ENCODE results near the gene KPNB1. TPM values are rescaled to one million over a fixed set of nuclear protein-coding genes. Genes with fewer than 3 reads are reported as not detected.

Gene KPNB1
- total RNA-seq, 2 experiments from 2014 or later: 232 to 453 TPM

DNA sequence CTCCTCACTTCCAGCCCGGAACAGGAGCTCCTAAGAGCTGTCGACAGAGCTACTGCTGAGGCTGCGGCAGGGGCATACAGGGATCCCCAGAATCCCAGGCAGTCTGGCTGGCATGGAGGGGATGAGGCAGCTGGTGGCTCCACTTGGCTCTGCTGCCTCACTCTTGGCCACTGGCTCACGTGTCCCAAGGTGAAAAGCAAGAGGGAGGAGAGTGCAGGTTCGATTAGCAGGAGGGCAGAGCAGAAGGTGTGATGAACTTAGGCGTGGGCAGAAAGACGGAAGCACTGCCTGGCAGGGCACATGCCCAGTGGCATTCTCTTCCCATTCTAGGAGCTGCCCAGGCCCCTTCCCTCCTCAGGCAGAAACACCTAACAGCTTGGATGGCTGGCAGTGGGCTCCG lies 72.0 kb downstream of the KPNB1 start:
- intact Hi-C loops (cut with micrococcal nuclease; ENCODE audit: unreplicated experiment): no loop called here
- Histone ChIP-seq H3K36me3 (ENCODE audit: insufficient read depth, low read length) (no peaks in the 10 kb centered on the region), H4K20me1 (ENCODE audit: insufficient read depth, low read length) (no peaks in the 10 kb centered on the region), H3K4me2 (ENCODE audit: low read length) (no peak overlapping the region), H3K4me1 (ENCODE audit: insufficient read depth, low read length, poor library complexity, severe bottlenecking) (no peaks in the 10 kb centered on the region), H3K4me3 (ENCODE audit: low read depth, low read length, poor library complexity, severe bottlenecking) (no peak overlapping the region), H3K79me2 (ENCODE audit: insufficient read depth, low read depth, low read length) (no peaks in the 10 kb centered on the region), H2AFZ (ENCODE audit: low read length) (no peak overlapping the region), H3K27ac (ENCODE audit: low read depth, low read length, poor library complexity, severe bottlenecking) (no peak overlapping the region), H3K9me3 (ENCODE audit: low read length) (no peaks in the 10 kb centered on the region), H3K9me2 (ENCODE audit: insufficient read depth, low read length) (no peaks in the 10 kb centered on the region)
- TF ChIP-seq, protein P1, sequence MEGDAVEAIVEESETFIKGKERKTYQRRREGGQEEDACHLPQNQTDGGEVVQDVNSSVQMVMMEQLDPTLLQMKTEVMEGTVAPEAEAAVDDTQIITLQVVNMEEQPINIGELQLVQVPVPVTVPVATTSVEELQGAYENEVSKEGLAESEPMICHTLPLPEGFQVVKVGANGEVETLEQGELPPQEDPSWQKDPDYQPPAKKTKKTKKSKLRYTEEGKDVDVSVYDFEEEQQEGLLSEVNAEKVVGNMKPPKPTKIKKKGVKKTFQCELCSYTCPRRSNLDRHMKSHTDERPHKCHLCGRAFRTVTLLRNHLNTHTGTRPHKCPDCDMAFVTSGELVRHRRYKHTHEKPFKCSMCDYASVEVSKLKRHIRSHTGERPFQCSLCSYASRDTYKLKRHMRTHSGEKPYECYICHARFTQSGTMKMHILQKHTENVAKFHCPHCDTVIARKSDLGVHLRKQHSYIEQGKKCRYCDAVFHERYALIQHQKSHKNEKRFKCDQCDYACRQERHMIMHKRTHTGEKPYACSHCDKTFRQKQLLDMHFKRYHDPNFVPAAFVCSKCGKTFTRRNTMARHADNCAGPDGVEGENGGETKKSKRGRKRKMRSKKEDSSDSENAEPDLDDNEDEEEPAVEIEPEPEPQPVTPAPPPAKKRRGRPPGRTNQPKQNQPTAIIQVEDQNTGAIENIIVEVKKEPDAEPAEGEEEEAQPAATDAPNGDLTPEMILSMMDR (conservative IDR thresholded peaks at IDR 0.05; ENCODE audit: low read length): no peak
- no peak for TF ChIP-seq EZH2phosphoT487 (IDR thresholded peaks at IDR 0.05; ENCODE audit: borderline replicate concordance, low read depth, low read length)
- no TSS peak for BruUV-seq (replicated peaks)
- no peak for DNase-seq (ENCODE audit: low spot score)
- ChIA-PET CTCF (ENCODE audit: unreplicated experiment) (no interaction called here), POLR2A (no interaction called here)

DNA sequence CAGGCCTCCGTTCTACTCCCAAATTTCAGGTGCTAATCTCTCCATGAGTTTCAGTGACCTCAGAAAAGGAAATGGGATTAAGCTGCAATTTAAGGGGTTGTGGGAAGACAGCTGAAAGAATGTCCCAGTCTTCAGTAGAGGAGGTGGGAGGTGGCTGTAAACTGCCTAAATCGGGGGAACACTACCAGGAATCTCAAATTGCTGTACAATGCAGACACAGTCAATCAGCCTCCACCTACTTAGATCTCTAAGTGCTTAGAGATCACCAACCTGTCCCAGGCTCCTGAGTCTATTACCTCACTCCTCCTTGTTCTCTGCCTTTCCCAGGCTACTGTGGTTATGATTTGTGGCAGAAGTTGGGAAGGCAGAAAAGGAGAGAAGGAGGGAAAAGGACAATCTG lies 75.0 kb downstream of the KPNB1 start:
- H3K27ac ChIP-seq (ENCODE audit: low read depth, low read length, poor library complexity, severe bottlenecking): no peak overlapping the region
- no peak for TF ChIP-seq EZH2phosphoT487 (IDR thresholded peaks at IDR 0.05; ENCODE audit: borderline replicate concordance, low read depth, low read length)
- TF ChIP-seq, protein P1 (conservative IDR thresholded peaks at IDR 0.05; ENCODE audit: low read length): no peak
- no peaks in the 10 kb centered on the region for H3K4me1 ChIP-seq (ENCODE audit: insufficient read depth, low read length, poor library complexity, severe bottlenecking)
- H2AFZ ChIP-seq (ENCODE audit: low read length): no peak overlapping the region
- DNase-seq (ENCODE audit: low spot score): no peak
- H3K36me3 ChIP-seq (ENCODE audit: insufficient read depth, low read length): no peaks in the 10 kb centered on the region
- no peak overlapping the region for H3K4me3 ChIP-seq (ENCODE audit: low read depth, low read length, poor library complexity, severe bottlenecking)
- no peaks in the 10 kb centered on the region for H3K79me2 ChIP-seq (ENCODE audit: insufficient read depth, low read depth, low read length)
- ChIA-PET CTCF (ENCODE audit: unreplicated experiment) (no interaction called here), POLR2A (interaction anchor here (0.7 kb wide), 1 partner anchor 22 kb away, joined by 3 read pairs; no protein-coding TSS in a partner anchor)
- no peaks in the 10 kb centered on the region for H3K9me3 ChIP-seq (ENCODE audit: low read length)
- intact Hi-C loops (cut with micrococcal nuclease; ENCODE audit: unreplicated experiment): no loop called here
- H4K20me1 ChIP-seq (ENCODE audit: insufficient read depth, low read length): no peaks in the 10 kb centered on the region; the same call in 1 of the 2 replicates
- BruUV-seq (replicated peaks): no TSS peak
- no peaks in the 10 kb centered on the region for H3K9me2 ChIP-seq (ENCODE audit: insufficient read depth, low read length)
- H3K4me2 ChIP-seq (ENCODE audit: low read length): no peak overlapping the region

DNA sequence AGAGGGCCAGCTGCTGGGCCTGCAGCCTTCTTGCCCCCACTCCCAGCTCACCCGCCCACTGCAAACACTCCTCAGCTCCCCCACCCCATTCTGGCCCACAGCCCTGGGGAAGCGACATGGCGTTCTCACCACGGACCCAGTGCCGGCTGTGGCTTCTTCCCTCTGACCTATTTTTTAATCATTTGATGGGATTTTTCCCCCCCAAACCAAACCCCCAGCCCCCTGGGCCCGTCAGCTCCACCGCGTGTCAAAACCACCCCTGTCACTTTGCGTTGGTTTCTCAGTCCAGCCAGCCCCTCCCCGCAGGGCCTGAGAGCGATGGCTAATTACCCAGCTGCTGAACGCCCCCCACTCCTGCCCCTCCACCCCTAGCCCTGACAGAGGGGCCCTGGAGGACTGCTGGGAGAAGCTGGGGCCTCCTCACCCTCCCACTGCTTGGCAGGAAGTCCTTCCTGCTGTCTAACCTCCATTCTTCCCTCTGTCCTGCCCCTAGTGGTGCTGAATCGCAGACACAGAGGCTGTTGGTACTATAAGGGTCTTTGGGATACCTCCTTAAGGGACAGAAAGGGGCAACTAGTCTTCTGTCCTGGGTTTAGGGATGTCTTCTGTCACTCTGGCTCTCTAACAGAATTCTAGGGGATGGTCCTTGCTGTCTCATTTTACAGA lies 75.9 kb downstream of the KPNB1 start:
- H3K4me3 ChIP-seq (ENCODE audit: low read depth, low read length, poor library complexity, severe bottlenecking): no peak overlapping the region
- no peaks in the 10 kb centered on the region for H3K79me2 ChIP-seq (ENCODE audit: insufficient read depth, low read depth, low read length)
- no peak overlapping the region for H3K27ac ChIP-seq (ENCODE audit: low read depth, low read length, poor library complexity, severe bottlenecking)
- H3K4me2 ChIP-seq (ENCODE audit: low read length): no peak overlapping the region
- H3K36me3 ChIP-seq (ENCODE audit: insufficient read depth, low read length): no peaks in the 10 kb centered on the region
- TF ChIP-seq EZH2phosphoT487 (IDR thresholded peaks at IDR 0.05; ENCODE audit: borderline replicate concordance, low read depth, low read length): no peak
- TF ChIP-seq, protein P1 (conservative IDR thresholded peaks at IDR 0.05; ENCODE audit: low read length): peak; percentile 49; the same call in 1 of the 2 replicates
- intact Hi-C loops (cut with micrococcal nuclease; ENCODE audit: unreplicated experiment): no loop called here
- no peaks in the 10 kb centered on the region for H3K9me3 ChIP-seq (ENCODE audit: low read length)
- H4K20me1 ChIP-seq (ENCODE audit: insufficient read depth, low read length): no peaks in the 10 kb centered on the region; the same call in 1 of the 2 replicates
- H3K9me2 ChIP-seq (ENCODE audit: insufficient read depth, low read length): no peaks in the 10 kb centered on the region
- ChIA-PET POLR2A (no interaction called here), CTCF (ENCODE audit: unreplicated experiment) (no interaction called here)
- BruUV-seq (replicated peaks): no TSS peak
- no peaks in the 10 kb centered on the region for H3K4me1 ChIP-seq (ENCODE audit: insufficient read depth, low read length, poor library complexity, severe bottlenecking)
- H2AFZ ChIP-seq (ENCODE audit: low read length): no peak overlapping the region
- no peak for DNase-seq (ENCODE audit: low spot score)
